GM19239 (cell line): Measurements from ENCODE around the gene MRPL34.
A peak's percentile ranks its signal among the peaks of the same experiment; 100 is the strongest.

Experiments
- DNase-seq: peaks from one replicate; pipeline ENCODE4 v3.0.0; 2011; ENCODE audit warnings: low spot score; ENCODE audit not compliant: insufficient read length
- FAIRE-seq: peaks from 2 replicates; lab custom pipeline; 2011; peaks lifted over from hg19 to GRCh38; lab: Jason Lieb, UNC

MRPL34 gene

GRCh38 chr19:17338433-17339078, 32.9 kb downstream of the MRPL34 start:
- no peak for FAIRE-seq
- DNase-seq = no peak

- no peak for FAIRE-seq
- no peak for DNase-seq
Measured at GRCh38 chr19:17339088-17339741, 33.5 kb downstream of the MRPL34 start.

GRCh38 chr19:17340302-17340870, 34.7 kb downstream of the MRPL34 start:
- FAIRE-seq (no peak), DNase-seq (no peak)

GRCh38 chr19:17340871-17341357, 35.2 kb downstream of the MRPL34 start:
- FAIRE-seq = no peak
- DNase-seq = no peak

GRCh38 chr19:17341386-17341785, 35.7 kb downstream of the MRPL34 start:
- FAIRE-seq = no peak
- DNase-seq = no peak

GRCh38 chr19:17341845-17342244, 36.2 kb downstream of the MRPL34 start:
- no peak for DNase-seq
- FAIRE-seq = no peak

- FAIRE-seq = peak; percentile 93
- DNase-seq = peak; percentile 87
Measured at GRCh38 chr19:17346109-17346671, 40.5 kb downstream of the MRPL34 start.

GRCh38 chr19:17347361-17347760, 41.7 kb downstream of the MRPL34 start:
- no peak for DNase-seq
- no peak for FAIRE-seq

GRCh38 chr19:17347877-17348276, 42.2 kb downstream of the MRPL34 start:
- no peak for DNase-seq
- FAIRE-seq = no peak

- no peak for FAIRE-seq
Measured at GRCh38 chr19:17348700-17349099, 43.0 kb downstream of the MRPL34 start.

GRCh38 chr19:17351815-17352435, 46.3 kb downstream of the MRPL34 start:
- DNase-seq (no peak), FAIRE-seq (no peak)

More at GRCh38 chr19:17348700-17349099, 43.0 kb downstream of the MRPL34 start:
- DNase-seq = no peak

- FAIRE-seq (no peak), DNase-seq (no peak)
Measured at GRCh38 chr19:17352608-17353280, 47.1 kb downstream of the MRPL34 start.

- FAIRE-seq (no peak), DNase-seq (no peak)
Measured at GRCh38 chr19:17353386-17353785, 47.7 kb downstream of the MRPL34 start.
